Vagina (tissue), 2 donors: Measurements from ENCODE around the gene RASSF8. TPM values are rescaled to one million over a fixed set of nuclear protein-coding genes. Genes with fewer than 3 reads are reported as not detected.
A peak's percentile ranks its signal among the peaks of the same experiment; 100 is the strongest.

ENCODE experiments used
- DNase-seq, 2 donors: peaks; one replicate each; pipeline ENCODE4 v3.0.0-alpha.2; 2017; ENCODE audit errors: extremely low spot score in 2 of 2
- H3K27ac ChIP-seq: fragments of 200-600 bp; sonication (generic); one replicate; pipeline ENCODE4 v1.5.1; 2019
- H3K27me3 ChIP-seq: fragments of 200-600 bp; sonication (generic); one replicate; pipeline ENCODE4 v1.5.1; 2019
- H3K36me3 ChIP-seq, 2 donors: fragments of 200-600 bp; sonication (generic); one replicate each; pipeline ENCODE4 v1.5.1; 2017 to 2019
- H3K4me1 ChIP-seq: fragments of 200-600 bp; sonication (generic); one replicate; pipeline ENCODE4 v1.5.1; 2019
- H3K4me3 ChIP-seq, 2 donors: fragments of 200-600 bp; sonication (generic); 1 replicate in 1 of 2; 2 replicates in 1 of 2; pipeline ENCODE4 v1.5.1; 2016 to 2019
- H3K9me3 ChIP-seq: fragments of 200-600 bp; sonication (generic); one replicate; pipeline ENCODE4 v1.5.1; 2019
- CTCF ChIP-seq, 3 experiments: fragments of 450-650 bp in 2 of 3; fragments of 200-600 bp in 1 of 3; sonication (generic) in 1 of 3; IDR thresholded peaks; one replicate each; pipeline ENCODE4 v1.5.1; 2017 to 2019; ENCODE audit warnings: antibody characterized with exemption in 3 of 3, mild to moderate bottlenecking in 2 of 3, moderate library complexity in 2 of 3
- POLR2A ChIP-seq, 2 donors: fragments of 450-650 bp; IDR thresholded peaks; one replicate each; pipeline ENCODE4 v1.6.1; 2017; ENCODE audit warnings: antibody characterized with exemption in 2 of 2, mild to moderate bottlenecking in 2 of 2, moderate library complexity in 2 of 2
- POLR2AphosphoS5 ChIP-seq, 2 donors: sonication (generic); formaldehyde crosslinking; IDR thresholded peaks; one replicate each; pipeline ENCODE4 v1.9.0; 2017; ENCODE audit warnings: antibody characterized with exemption in 2 of 2, mild to moderate bottlenecking in 2 of 2, low read depth in 1 of 2; ENCODE audit not compliant: insufficient read depth in 1 of 2
- intact Hi-C: fragments of 100-400 bp; cut with DNase I; formaldehyde crosslinking; loops from one replicate; pipeline ENCODE4 v1.15.1; 2023
- total RNA-seq: library from RNA; depleted of rRNA; stranded (reverse); fragments of >200 nt; gene quantifications from one replicate; pipeline ENCODE4 v1.2.3, GENCODE V29; 2016

Gene RASSF8
- total RNA-seq, 1 donor from 2014 or later = 68.5 TPM

GRCh38 chr12:26112703-26113147 lies 154.2 kb downstream of the RASSF8 start:
- Histone ChIP-seq H3K4me3 (no peak overlapping the region), H3K27me3 (no peaks in the 10 kb centered on the region), H3K4me1 (peaks cover 43% of the 10 kb centered on the region), H3K9me3 (no peaks in the 10 kb centered on the region), H3K27ac (peak overlapping the region; percentile 90), H3K36me3 (no peaks in the 10 kb centered on the region)
- intact Hi-C loops = no loop called here
- TF ChIP-seq CTCF (IDR thresholded peaks at IDR 0.05) (no peak), POLR2A (IDR thresholded peaks at IDR 0.05) (no peak), POLR2AphosphoS5 (IDR thresholded peaks at IDR 0.05; ENCODE audit: insufficient read depth in 1 of 2, low read depth in 1 of 2) (no peak)
- DNase-seq = no peak

- TF ChIP-seq POLR2AphosphoS5 (IDR thresholded peaks at IDR 0.05; ENCODE audit: insufficient read depth in 1 of 2, low read depth in 1 of 2) (no peak), POLR2A (IDR thresholded peaks at IDR 0.05) (no peak), CTCF (IDR thresholded peaks at IDR 0.05) (no peak)
- intact Hi-C loops = no loop called here
- DNase-seq = no peak
- Histone ChIP-seq H3K27ac (peak overlapping the region; percentile 90), H3K9me3 (no peaks in the 10 kb centered on the region), H3K27me3 (no peaks in the 10 kb centered on the region), H3K36me3 (no peaks in the 10 kb centered on the region), H3K4me3 (peak overlapping the region in 1 of 2 donors; percentile 52), H3K4me1 (peaks cover 43% of the 10 kb centered on the region)
These were observed 154.7 kb downstream of the RASSF8 start for GRCh38 chr12:26113181-26113654.

- Histone ChIP-seq H3K27me3 (no peaks in the 10 kb centered on the region), H3K9me3 (no peaks in the 10 kb centered on the region), H3K4me1 (peaks cover 40% of the 10 kb centered on the region), H3K4me3 (peak overlapping the region; percentile 52), H3K36me3 (no peaks in the 10 kb centered on the region), H3K27ac (peak overlapping the region; percentile 90)
- TF ChIP-seq POLR2A (IDR thresholded peaks at IDR 0.05) (peak in 1 of 2 donors; percentile 76), CTCF (IDR thresholded peaks at IDR 0.05) (peak in 1 of 3 experiments; percentile 28), POLR2AphosphoS5 (IDR thresholded peaks at IDR 0.05; ENCODE audit: insufficient read depth in 1 of 2, low read depth in 1 of 2) (peak; percentile 70 to 91)
- DNase-seq = peak in 1 of 2 donors; percentile 98
- intact Hi-C loops = no loop called here
These were observed 155.6 kb downstream of the RASSF8 start for GRCh38 chr12:26113853-26114719.

GRCh38 chr12:26114720-26115401 lies 156.4 kb downstream of the RASSF8 start:
- Histone ChIP-seq H3K4me1 (peaks cover 38% of the 10 kb centered on the region), H3K27ac (peak overlapping the region; percentile 90), H3K27me3 (no peaks in the 10 kb centered on the region), H3K9me3 (no peaks in the 10 kb centered on the region), H3K36me3 (no peaks in the 10 kb centered on the region), H3K4me3 (peak overlapping the region; percentile 52)
- no peak for DNase-seq
- no peak for TF ChIP-seq CTCF (IDR thresholded peaks at IDR 0.05)
- no peak for TF ChIP-seq POLR2A (IDR thresholded peaks at IDR 0.05)
- TF ChIP-seq POLR2AphosphoS5 (IDR thresholded peaks at IDR 0.05; ENCODE audit: insufficient read depth in 1 of 2, low read depth in 1 of 2) = no peak
- intact Hi-C loops = no loop called here
